A549 (cell line): ENCODE results near the gene SRGAP1. TPM values are rescaled to one million over a fixed set of nuclear protein-coding genes. Genes with fewer than 3 reads are reported as not detected.

Experiments
- ATAC-seq, 2 experiments: fragments of 200-7000 bp in 1 of 2; fragments of >200 bp in 1 of 2; cut with Nextera tagmentation in 1 of 2; cut with Tn5 transposase in 1 of 2; 3 replicates each; pipeline versions ENCODE4 v1.8.0 to v1.9.1; 2018 to 2020; ENCODE audit warnings: mild to moderate bottlenecking in 1 of 2, moderate library complexity in 1 of 2
- CTCF ChIA-PET: fragments of 300-600 bp; sonication (Branson Sonifier 250); formaldehyde crosslinking; extraction: SDS; loops from one replicate; lab custom pipeline; 2021; ENCODE audit warnings: antibody characterized with exemption, inconsistent platforms; lab: Yijun Ruan, JAX
- POLR2A ChIA-PET: fragments of 350-600 bp; formaldehyde crosslinking; extraction: SDS; loops from one replicate; lab custom pipeline; 2021; ENCODE audit warnings: antibody characterized with exemption, inconsistent platforms; lab: Yijun Ruan, JAX
- DNase-seq, 2 experiments: peaks; one replicate each; pipeline versions ENCODE4 v3.0.0 to v3.0.0-alpha.2; 2011 to 2016; ENCODE audit warnings: low read depth in 1 of 2, low spot score in 1 of 2
- FAIRE-seq: peaks from 2 replicates; lab custom pipeline; 2011; peaks lifted over from hg19 to GRCh38; lab: Jason Lieb, UNC
- H3K27ac ChIP-seq, 2 experiments: fragments of >200 bp; sonication (Bioruptor Twin); formaldehyde crosslinking; 3 replicates each; pipeline ENCODE4 v1.5.1; 2016 to 2017
- H3K4me1 ChIP-seq: fragments of >200 bp; sonication (Bioruptor Twin); formaldehyde crosslinking; 3 replicates; pipeline ENCODE4 v1.6.1; 2016
- H3K4me2 ChIP-seq: fragments of >200 bp; sonication (Bioruptor Twin); formaldehyde crosslinking; 3 replicates; pipeline ENCODE4 v1.6.1; 2016
- H3K4me3 ChIP-seq: fragments of >200 bp; sonication (Bioruptor Twin); formaldehyde crosslinking; 3 replicates; pipeline ENCODE4 v1.5.1; 2016
- H3K9me3 ChIP-seq: fragments of >200 bp; sonication (Bioruptor Twin); formaldehyde crosslinking; 3 replicates; pipeline ENCODE4 v1.6.1; 2016
- ATOH8 ChIP-seq: fragments of 250-450 bp; sonication (Bioruptor Pico); IDR thresholded peaks from 2 replicates; pipeline ENCODE4 v1.5.0; 2020; ENCODE audit warnings: low read depth, mild to moderate bottlenecking, moderate library complexity
- CBX2 ChIP-seq: fragments of 200-600 bp; sonication (generic); IDR thresholded peaks from 2 replicates; pipeline ENCODE4 v1.6.1; 2016; ENCODE audit warnings: low read depth, mild to moderate bottlenecking, borderline replicate concordance
- CBX8 ChIP-seq: fragments of 200-600 bp; sonication (generic); IDR thresholded peaks from 2 replicates; pipeline ENCODE4 v1.6.1; 2016
- CEBPB ChIP-seq, 2 experiments: fragments of >200 bp in 1 of 2; sonication (Bioruptor Twin) in 1 of 2; formaldehyde crosslinking in 1 of 2; IDR thresholded peaks; 2 replicates each; pipeline ENCODE4 v1.6.1; 2012 to 2016
- CHD2 ChIP-seq: fragments of 150-350 bp; IDR thresholded peaks from 2 replicates; pipeline ENCODE4 v1.6.1; 2014; ENCODE audit warnings: low read length; ENCODE audit not compliant: partially characterized antibody
- EHMT2 ChIP-seq: fragments of 200-600 bp; sonication (generic); IDR thresholded peaks from 2 replicates; pipeline ENCODE4 v1.6.1; 2016; ENCODE audit warnings: antibody characterized with exemption, low read depth, mild to moderate bottlenecking, moderate library complexity
- ELK1 ChIP-seq: fragments of 150-350 bp; IDR thresholded peaks from 2 replicates; pipeline ENCODE4 v1.6.1; 2014; ENCODE audit warnings: low read depth, mild to moderate bottlenecking, low read length
- FOSL2 ChIP-seq, 2 experiments: fragments of 450-650 bp in 1 of 2; fragments of >200 bp in 1 of 2; sonication (Bioruptor Twin) in 1 of 2; formaldehyde crosslinking; IDR thresholded peaks; 2 replicates each; pipeline versions ENCODE4 v1.5.0 to v1.6.1; 2016 to 2020; ENCODE audit warnings: mild to moderate bottlenecking in 1 of 2, moderate library complexity in 1 of 2
- FOXS1 ChIP-seq: fragments of 250-450 bp; sonication (Bioruptor Pico); IDR thresholded peaks from 2 replicates; pipeline ENCODE4 v1.5.0; 2020; ENCODE audit warnings: mild to moderate bottlenecking, moderate library complexity
- HDAC2 ChIP-seq: fragments of 200-600 bp; sonication (generic); IDR thresholded peaks from 2 replicates; pipeline ENCODE4 v1.6.1; 2016
- HOXB5 ChIP-seq: fragments of 250-450 bp; sonication (Bioruptor Pico); IDR thresholded peaks from 2 replicates; pipeline ENCODE4 v1.5.0; 2020; ENCODE audit warnings: mild to moderate bottlenecking, moderate library complexity
- MAFK ChIP-seq: fragments of 450-650 bp; IDR thresholded peaks from 2 replicates; pipeline ENCODE4 v1.6.1; 2014; ENCODE audit not compliant: partially characterized antibody
- MAX ChIP-seq: IDR thresholded peaks from 2 replicates; pipeline ENCODE4 v1.6.1; 2012
- PBX3 ChIP-seq: IDR thresholded peaks from 2 replicates; pipeline ENCODE4 v1.6.1; 2012
- PHF8 ChIP-seq: fragments of 200-600 bp; sonication (generic); IDR thresholded peaks from 2 replicates; pipeline ENCODE4 v1.6.1; 2016; ENCODE audit warnings: low read depth, mild to moderate bottlenecking, antibody characterized with exemption, moderate library complexity, borderline replicate concordance
- POLR2AphosphoS2 ChIP-seq: conservative IDR thresholded peaks from 2 replicates; pipeline ENCODE4 v1.6.1; 2012; ENCODE audit warnings: low read length, improper control_type of control experiment, inconsistent platforms
- RAD21 ChIP-seq, 2 experiments: fragments of >200 bp in 1 of 2; sonication (Bioruptor Twin) in 1 of 2; formaldehyde crosslinking in 1 of 2; IDR thresholded peaks in 1 of 2; conservative IDR thresholded peaks in 1 of 2; 2 replicates in 1 of 2; 3 replicates in 1 of 2; pipeline ENCODE4 v1.6.1; 2012 to 2018; ENCODE audit warnings: inconsistent platforms in 1 of 2
- RARB ChIP-seq: fragments of 250-450 bp; sonication (Bioruptor Pico); IDR thresholded peaks from 2 replicates; pipeline ENCODE4 v1.8.0; 2021; ENCODE audit warnings: mild to moderate bottlenecking, moderate library complexity
- RCOR1 ChIP-seq: fragments of 150-350 bp; IDR thresholded peaks from 2 replicates; pipeline ENCODE4 v1.6.1; 2014; ENCODE audit warnings: antibody characterized with exemption, low read length, low read depth
- RFX5 ChIP-seq: fragments of 450-650 bp; IDR thresholded peaks from 2 replicates; pipeline ENCODE4 v1.7.1; 2014; ENCODE audit warnings: antibody characterized with exemption, mild to moderate bottlenecking, moderate library complexity
- RNF2 ChIP-seq: fragments of 200-600 bp; sonication (generic); IDR thresholded peaks from 2 replicates; pipeline ENCODE4 v1.6.1; 2016; ENCODE audit warnings: low read depth, mild to moderate bottlenecking, antibody characterized with exemption, moderate library complexity, borderline replicate concordance
- SREBF2 ChIP-seq: fragments of 450-650 bp; IDR thresholded peaks from 2 replicates; pipeline ENCODE4 v1.6.1; 2014; ENCODE audit warnings: mild to moderate bottlenecking, moderate library complexity
- TFCP2L1 ChIP-seq: fragments of 250-450 bp; sonication (Bioruptor Pico); IDR thresholded peaks from 2 replicates; pipeline ENCODE4 v1.5.0; 2021; ENCODE audit warnings: mild to moderate bottlenecking
- ZC3H11A ChIP-seq: fragments of 450-650 bp; IDR thresholded peaks from 2 replicates; pipeline ENCODE4 v1.6.1; 2014; ENCODE audit warnings: antibody characterized with exemption, mild to moderate bottlenecking
- ZFP36 ChIP-seq: fragments of 450-650 bp; IDR thresholded peaks from 2 replicates; pipeline ENCODE4 v1.6.1; 2014; ENCODE audit warnings: borderline replicate concordance; ENCODE audit not compliant: partially characterized antibody
- ZNF302 ChIP-seq: fragments of 250-450 bp; sonication (Bioruptor Pico); IDR thresholded peaks from 2 replicates; pipeline ENCODE4 v1.9.0; 2021; ENCODE audit warnings: inconsistent platforms, mild to moderate bottlenecking, moderate library complexity
- WGBS: methylation state at CpG from one replicate; pipeline ENCODE4 v1.1.6; 2017; ENCODE audit errors: missing lambda C conversion rate; 5-methylcytosine and 5-hydroxymethylcytosine counted together
- polyA plus RNA-seq, 4 experiments: library from polyadenylated mRNA; depleted of rRNA in 3 of 4; stranded (reverse); fragments of >200 nt; fragmentation: RNase III in 1 of 4; extraction: RNeasy Plus Mini Kit Qiagen cat#74134 plus additional on column Dnase treatment in 1 of 4; gene quantifications; 2 replicates in 3 of 4; 3 replicates in 1 of 4; pipeline ENCODE4 v1.2.3, GENCODE V29; 2011 to 2017
- TF ChIP-seq, protein P1 (sequence below): fragments of >200 bp; sonication (Bioruptor Twin); formaldehyde crosslinking; IDR thresholded peaks from 3 replicates; pipeline ENCODE4 v1.6.1; 2016

The SRGAP1 gene
- polyA plus RNA-seq, 2 of the 4 experiments (the other 2 are of a cell fraction), result 7.9 to 22.9 TPM

DNA sequence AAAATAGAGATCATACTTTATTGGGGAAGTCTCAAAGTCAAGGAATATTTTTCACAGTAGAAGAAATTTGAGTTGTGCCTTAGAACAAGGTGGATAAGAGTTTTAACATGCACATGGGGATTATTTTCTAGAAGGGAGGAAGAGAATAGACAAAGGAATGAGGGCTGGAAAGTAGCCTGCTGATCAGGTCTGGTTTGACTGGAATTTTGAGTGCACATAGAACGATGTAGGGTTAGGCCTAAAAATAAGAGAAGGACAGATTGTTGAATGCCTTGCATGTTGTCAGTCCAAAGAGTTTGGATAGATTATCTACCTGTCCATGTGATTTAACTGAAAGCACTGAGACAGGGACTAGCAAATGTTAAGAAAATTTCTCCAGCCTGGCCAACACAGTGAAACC lies 87.2 kb downstream of the SRGAP1 start (continued):
- TF ChIP-seq CBX2, result no peak
- no peak for TF ChIP-seq RCOR1
- TF ChIP-seq PHF8, result no peak
- TF ChIP-seq ZFP36, result no peak
- no peak for TF ChIP-seq HOXB5 (CRISPR knock-in tag)
- TF ChIP-seq CHD2, result no peak
- TF ChIP-seq MAX, result no peak
- TF ChIP-seq ZNF302 (CRISPR knock-in tag), result no peak

DNA sequence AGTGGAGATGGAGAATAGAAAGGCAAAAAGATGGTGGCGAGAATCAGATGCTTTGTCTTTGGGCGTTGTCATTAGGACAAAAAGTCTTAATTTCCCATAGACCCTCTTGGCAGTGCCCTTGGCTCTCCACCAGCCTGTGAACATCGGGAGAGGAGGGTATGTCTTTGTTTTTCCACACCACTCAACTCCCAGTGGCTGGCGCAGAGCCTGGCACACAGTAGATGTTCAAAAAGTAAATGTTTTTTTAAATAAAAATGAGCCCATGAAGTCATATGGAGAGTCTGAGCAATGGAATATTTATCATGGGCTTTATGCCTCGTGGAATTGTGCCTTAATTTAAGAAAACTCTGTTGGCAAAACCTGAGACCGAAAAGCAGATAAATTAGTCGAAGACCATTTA lies 90.4 kb downstream of the SRGAP1 start:
- H3K4me1 ChIP-seq, result peaks cover 11% of the 10 kb centered on the region; the same call in 1 of the 3 replicates
- ChIA-PET POLR2A (no interaction called here), CTCF (interaction anchor here (3.5 kb wide), 1 partner anchor 91 kb away, joined by 9 read pairs; the partner anchor contains the start of gene SRGAP1)
- H3K27ac ChIP-seq, result no peak overlapping the region
- no peaks in the 10 kb centered on the region for H3K9me3 ChIP-seq
- no peak overlapping the region for H3K4me2 ChIP-seq
- ATAC-seq (no peak), DNase-seq (no peak), FAIRE-seq (no peak)
- H3K4me3 ChIP-seq, result no peak overlapping the region
- 79% methylated on average over 7 of the region's 7 CpGs for WGBS
- TF ChIP-seq ZFP36, result no peak
- no peak for TF ChIP-seq CBX2
- no peak for TF ChIP-seq CEBPB (IDR thresholded peaks at IDR 0.05)
- no peak for TF ChIP-seq RAD21 (conservative IDR thresholded peaks at IDR 0.05 in 1 of 2, IDR thresholded peaks at IDR 0.05 in 1 of 2)
- no peak for TF ChIP-seq MAFK
- TF ChIP-seq RARB (CRISPR knock-in tag), result no peak
- no peak for TF ChIP-seq ELK1
- TF ChIP-seq PBX3, result no peak
- TF ChIP-seq FOSL2 (IDR thresholded peaks at IDR 0.05), result no peak
- TF ChIP-seq FOSL2 (CRISPR knock-in tag; IDR thresholded peaks at IDR 0.05), result no peak
- TF ChIP-seq, protein P1, sequence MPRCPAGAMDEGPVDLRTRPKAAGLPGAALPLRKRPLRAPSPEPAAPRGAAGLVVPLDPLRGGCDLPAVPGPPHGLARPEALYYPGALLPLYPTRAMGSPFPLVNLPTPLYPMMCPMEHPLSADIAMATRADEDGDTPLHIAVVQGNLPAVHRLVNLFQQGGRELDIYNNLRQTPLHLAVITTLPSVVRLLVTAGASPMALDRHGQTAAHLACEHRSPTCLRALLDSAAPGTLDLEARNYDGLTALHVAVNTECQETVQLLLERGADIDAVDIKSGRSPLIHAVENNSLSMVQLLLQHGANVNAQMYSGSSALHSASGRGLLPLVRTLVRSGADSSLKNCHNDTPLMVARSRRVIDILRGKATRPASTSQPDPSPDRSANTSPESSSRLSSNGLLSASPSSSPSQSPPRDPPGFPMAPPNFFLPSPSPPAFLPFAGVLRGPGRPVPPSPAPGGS, result no peak
- TF ChIP-seq RNF2, result no peak
- TF ChIP-seq CBX8, result no peak

- POLR2A ChIA-PET, result no interaction called here
- TF ChIP-seq RFX5 (no peak), FOXS1 (CRISPR knock-in tag) (no peak), ELK1 (no peak), EHMT2 (no peak), ATOH8 (CRISPR knock-in tag) (no peak), HDAC2 (no peak), ZC3H11A (no peak), PBX3 (no peak), CHD2 (no peak), FOSL2 (IDR thresholded peaks at IDR 0.05) (no peak), FOSL2 (CRISPR knock-in tag; IDR thresholded peaks at IDR 0.05) (no peak), MAFK (no peak), SREBF2 (no peak), TFCP2L1 (no peak), POLR2AphosphoS2 (no peak)
- TF ChIP-seq, protein P1, result no peak
Observed at GRCh38 chr12:63935361-63935760, 90.9 kb downstream of the SRGAP1 start.

More at GRCh38 chr12:63935361-63935760, 90.9 kb downstream of the SRGAP1 start:
- FAIRE-seq (no peak), DNase-seq (no peak), ATAC-seq (no peak)
- Histone ChIP-seq H3K4me2 (no peak overlapping the region), H3K4me3 (no peak overlapping the region), H3K9me3 (no peaks in the 10 kb centered on the region), H3K4me1 (0 out of 3 replicates have a peak, but pooled peaks cover 13% of the 10 kb centered on the region), H3K27ac (no peak overlapping the region)
- CTCF ChIA-PET, result interaction anchor here (3.5 kb wide), 1 partner anchor 91 kb away, joined by 9 read pairs; the partner anchor contains the start of gene SRGAP1
